Measurements from ENCODE around the gene ITPR3. TPM values are rescaled to one million over a fixed set of nuclear protein-coding genes. Genes with fewer than 3 reads are reported as not detected.

The ITPR3 gene
- total and polyA plus RNA-seq, 2 of the 13 experiments (the other 11 are each of a cell fraction or from before 2014, with no cell fraction given) = 3.8 to 21.4 TPM

- no peaks in the 10 kb centered on the region for H3K79me2 ChIP-seq (ENCODE audit: insufficient read depth, low read length)
- H3K4me2 ChIP-seq (ENCODE audit: low read depth, low read length) = no peak overlapping the region
- intact Hi-C loops (cut with micrococcal nuclease; ENCODE audit: unreplicated experiment) (no loop called here), in situ Hi-C loops (cut with HindIII; ENCODE audit: extremely low pct_ligation_motif_present, low pct_unique_long_range_greater_than_20kb) (no loop called here)
- no peak overlapping the region for H2AFZ ChIP-seq (ENCODE audit: low read length)
- peaks cover 9 to 12% of the 10 kb centered on the region in 2 experiments for H3K36me3 ChIP-seq (replicated peaks in 1 of 2; ENCODE audit: control insufficient read depth in 1 of 2, insufficient read depth in 2 of 2, low read length in 2 of 2)
- H3K9ac ChIP-seq (ENCODE audit: insufficient read depth, low read depth, low read length) = no peak overlapping the region
- WGBS (ENCODE audit: low lambda C conversion rate) = 75% methylated on average over 4 of the region's 4 CpGs
- no TSS peak for BruUV-seq (replicated peaks)
- DNase-seq (ENCODE audit: low spot score) (no peak), FAIRE-seq (no peak), ATAC-seq (no peak)
- H3K27me3 ChIP-seq (ENCODE audit: control insufficient read depth in 1 of 2, insufficient read depth in 2 of 2, low read length in 2 of 2) = no peaks in the 10 kb centered on the region
- peaks cover 12% of the 10 kb centered on the region for H3K4me1 ChIP-seq (ENCODE audit: insufficient read depth, low read length)
- no peaks in the 10 kb centered on the region for H4K20me1 ChIP-seq (ENCODE audit: insufficient read depth, low read length)
- H3K4me3 ChIP-seq (replicated peaks in 1 of 3; ENCODE audit: insufficient read depth in 1 of 3, low read depth in 2 of 3, low read length in 3 of 3) = no peak overlapping the region
- CTCF ChIA-PET (ENCODE audit: low intra/inter-chr PET ratio, low total read pairs) = no interaction called here
- no peaks in the 10 kb centered on the region for H3K9me3 ChIP-seq (ENCODE audit: low read length)
- no peak overlapping the region for H3K27ac ChIP-seq (ENCODE audit: extremely low read length, insufficient read depth, low read length)
- POLR2A ChIA-PET = no interaction called here
- TF ChIP-seq SRSF1 (optimal IDR thresholded peaks at IDR 0.05; ENCODE audit: low read depth, low read length) (no peak), SNAI1 (CRISPR knock-in tag; IDR thresholded peaks at IDR 0.05; ENCODE audit: borderline replicate concordance) (no peak), ZKSCAN1 (IDR thresholded peaks at IDR 0.05; ENCODE audit: low read length) (no peak), ATF7 (IDR thresholded peaks at IDR 0.05) (no peak), ATF7 (CRISPR knock-in tag; IDR thresholded peaks at IDR 0.05) (no peak), ATM (IDR thresholded peaks at IDR 0.05; ENCODE audit: borderline replicate concordance) (no peak), ONECUT2 (CRISPR knock-in tag; IDR thresholded peaks at IDR 0.05) (no peak), MAX (IDR thresholded peaks at IDR 0.05) (no peak)
- TF ChIP-seq, protein P1, sequence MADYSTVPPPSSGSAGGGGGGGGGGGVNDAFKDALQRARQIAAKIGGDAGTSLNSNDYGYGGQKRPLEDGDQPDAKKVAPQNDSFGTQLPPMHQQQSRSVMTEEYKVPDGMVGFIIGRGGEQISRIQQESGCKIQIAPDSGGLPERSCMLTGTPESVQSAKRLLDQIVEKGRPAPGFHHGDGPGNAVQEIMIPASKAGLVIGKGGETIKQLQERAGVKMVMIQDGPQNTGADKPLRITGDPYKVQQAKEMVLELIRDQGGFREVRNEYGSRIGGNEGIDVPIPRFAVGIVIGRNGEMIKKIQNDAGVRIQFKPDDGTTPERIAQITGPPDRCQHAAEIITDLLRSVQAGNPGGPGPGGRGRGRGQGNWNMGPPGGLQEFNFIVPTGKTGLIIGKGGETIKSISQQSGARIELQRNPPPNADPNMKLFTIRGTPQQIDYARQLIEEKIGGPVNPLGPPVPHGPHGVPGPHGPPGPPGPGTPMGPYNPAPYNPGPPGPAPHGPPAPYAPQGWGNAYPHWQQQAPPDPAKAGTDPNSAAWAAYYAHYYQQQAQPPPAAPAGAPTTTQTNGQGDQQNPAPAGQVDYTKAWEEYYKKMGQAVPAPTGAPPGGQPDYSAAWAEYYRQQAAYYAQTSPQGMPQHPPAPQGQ (CRISPR knock-in tag; IDR thresholded peaks at IDR 0.05; ENCODE audit: borderline replicate concordance) = no peak
These were observed 30.3 kb downstream of the ITPR3 start for GRCh38 chr6:33651403-33651802.

All from HepG2 (cell line).